NCI-H345 treated with DMSO at 0.1 percent for 48 hours (cell line): ENCODE data around the gene CRHR1.
"Not testable (repeated sequence)": the region's sequence is repeated elsewhere in the genome, so short reads cannot be mapped to it uniquely, and the experiment has no call there.

Experiments used
- DNase-seq: peaks from one replicate; lab custom pipeline; 2025; ENCODE audit not compliant: unreplicated experiment; lab: John Stamatoyannopoulos, UW

The CRHR1 gene

GRCh38 chr17:45784293-45784740 lies at the start of gene CRHR1:
Gene CRHR1, plus strand, starts transcription at chr17:45784320. Its CDS starts 225 bp downstream, at chr17:45784545.
- no peak for DNase-seq

- no peak for DNase-seq
Measured at GRCh38 chr17:45734598-45734997, 49.5 kb upstream of the CRHR1 start.

- no peak for DNase-seq
Measured at GRCh38 chr17:45735488-45735887, 48.6 kb upstream of the CRHR1 start.

GRCh38 chr17:45739786-45740185 lies 44.3 kb upstream of the CRHR1 start:
- no peak for DNase-seq

- no peak for DNase-seq
Measured at GRCh38 chr17:45740553-45741330, 43.4 kb upstream of the CRHR1 start.

- no peak for DNase-seq
Measured at GRCh38 chr17:45742251-45742650, 41.9 kb upstream of the CRHR1 start.

- DNase-seq = no peak
Measured at GRCh38 chr17:45743626-45744326, 40.3 kb upstream of the CRHR1 start.

- not testable (repeated sequence) for DNase-seq
Measured at GRCh38 chr17:45744826-45745225, 39.3 kb upstream of the CRHR1 start.

- peak; percentile 56 for DNase-seq
Measured at GRCh38 chr17:45745601-45746494, 38.3 kb upstream of the CRHR1 start.

- no peak for DNase-seq
Measured at GRCh38 chr17:45747911-45748310, 36.2 kb upstream of the CRHR1 start.

GRCh38 chr17:45748731-45749310 lies 35.3 kb upstream of the CRHR1 start:
- no peak for DNase-seq

- peak; percentile 70 for DNase-seq
Measured at GRCh38 chr17:45749831-45750335, 34.2 kb upstream of the CRHR1 start.

- DNase-seq = no peak
Measured at GRCh38 chr17:45750779-45751440, 33.2 kb upstream of the CRHR1 start.

- no peak for DNase-seq
Measured at GRCh38 chr17:45751466-45751865, 32.7 kb upstream of the CRHR1 start.

- DNase-seq = no peak
Measured at GRCh38 chr17:45752246-45752645, 31.9 kb upstream of the CRHR1 start.

GRCh38 chr17:45753645-45754225 lies 30.4 kb upstream of the CRHR1 start:
- no peak for DNase-seq

- no peak for DNase-seq
Measured at GRCh38 chr17:45755050-45755449, 29.1 kb upstream of the CRHR1 start.

- DNase-seq = no peak
Measured at GRCh38 chr17:45756266-45756991, 27.7 kb upstream of the CRHR1 start.
